Vagina (tissue), 2 donors: Measurements from ENCODE around the gene PHACTR3. TPM values are rescaled to one million over a fixed set of nuclear protein-coding genes. Genes with fewer than 3 reads are reported as not detected.

Experiments used
- DNase-seq, 2 donors: peaks; one replicate each; pipeline ENCODE4 v3.0.0-alpha.2; 2017; ENCODE audit errors: extremely low spot score in 2 of 2
- H3K27ac ChIP-seq: fragments of 200-600 bp; sonication (generic); one replicate; pipeline ENCODE4 v1.5.1; 2019
- H3K27me3 ChIP-seq: fragments of 200-600 bp; sonication (generic); one replicate; pipeline ENCODE4 v1.5.1; 2019
- H3K36me3 ChIP-seq, 2 donors: fragments of 200-600 bp; sonication (generic); one replicate each; pipeline ENCODE4 v1.5.1; 2017 to 2019
- H3K4me1 ChIP-seq: fragments of 200-600 bp; sonication (generic); one replicate; pipeline ENCODE4 v1.5.1; 2019
- H3K4me3 ChIP-seq, 2 donors: fragments of 200-600 bp; sonication (generic); 1 replicate in 1 of 2; 2 replicates in 1 of 2; pipeline ENCODE4 v1.5.1; 2016 to 2019
- H3K9me3 ChIP-seq: fragments of 200-600 bp; sonication (generic); one replicate; pipeline ENCODE4 v1.5.1; 2019
- CTCF ChIP-seq, 3 experiments: fragments of 450-650 bp in 2 of 3; fragments of 200-600 bp in 1 of 3; sonication (generic) in 1 of 3; IDR thresholded peaks; one replicate each; pipeline ENCODE4 v1.5.1; 2017 to 2019; ENCODE audit warnings: antibody characterized with exemption in 3 of 3, mild to moderate bottlenecking in 2 of 3, moderate library complexity in 2 of 3
- POLR2A ChIP-seq, 2 donors: fragments of 450-650 bp; IDR thresholded peaks; one replicate each; pipeline ENCODE4 v1.6.1; 2017; ENCODE audit warnings: antibody characterized with exemption in 2 of 2, mild to moderate bottlenecking in 2 of 2, moderate library complexity in 2 of 2
- POLR2AphosphoS5 ChIP-seq, 2 donors: sonication (generic); formaldehyde crosslinking; IDR thresholded peaks; one replicate each; pipeline ENCODE4 v1.9.0; 2017; ENCODE audit warnings: antibody characterized with exemption in 2 of 2, mild to moderate bottlenecking in 2 of 2, low read depth in 1 of 2; ENCODE audit not compliant: insufficient read depth in 1 of 2
- intact Hi-C: fragments of 100-400 bp; cut with DNase I; formaldehyde crosslinking; loops from one replicate; pipeline ENCODE4 v1.15.1; 2023
- total RNA-seq: library from RNA; depleted of rRNA; stranded (reverse); fragments of >200 nt; gene quantifications from one replicate; pipeline ENCODE4 v1.2.3, GENCODE V29; 2016

The PHACTR3 gene
- total RNA-seq, 1 donor from 2014 or later, result 8.3 TPM

DNA sequence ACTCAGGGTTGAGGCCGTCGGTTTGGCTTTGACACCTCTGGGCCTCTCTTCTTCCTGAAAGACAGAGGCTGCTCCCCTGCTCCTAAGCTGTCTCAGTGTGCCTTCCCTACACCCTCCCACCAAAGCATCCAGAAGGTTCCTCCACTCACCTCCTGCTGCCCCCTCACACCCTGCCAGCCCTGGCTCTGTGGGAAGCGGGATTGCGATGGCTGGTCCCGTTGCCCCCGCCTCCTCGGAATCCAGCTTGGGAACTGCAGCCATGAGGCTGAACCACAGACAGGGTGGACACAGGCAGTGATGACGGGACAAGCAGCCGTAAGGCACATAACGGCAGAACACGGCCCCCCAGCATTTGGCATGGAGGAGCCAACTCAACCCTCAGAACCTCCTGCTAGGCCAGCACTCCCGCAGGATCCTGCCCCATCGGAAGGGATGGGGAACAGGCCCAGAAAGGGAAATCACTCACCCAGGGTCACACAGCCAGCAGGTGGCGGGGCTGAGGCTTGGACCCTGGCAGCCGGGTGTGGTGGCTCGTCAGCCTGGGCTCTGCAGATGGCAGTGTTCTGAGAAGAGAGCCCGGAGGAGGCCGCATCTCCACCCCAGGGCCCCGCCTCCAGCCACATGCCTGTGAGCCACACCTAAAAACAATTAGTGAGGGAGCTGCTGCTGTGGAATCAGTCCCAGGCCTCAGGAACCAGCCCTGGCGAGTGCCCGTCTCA is 139.6 kb downstream of the PHACTR3 start:
- no peak for TF ChIP-seq POLR2A (IDR thresholded peaks at IDR 0.05)
- no peak for TF ChIP-seq CTCF (IDR thresholded peaks at IDR 0.05)
- TF ChIP-seq POLR2AphosphoS5 (IDR thresholded peaks at IDR 0.05; ENCODE audit: insufficient read depth in 1 of 2, low read depth in 1 of 2), result no peak
- Histone ChIP-seq H3K36me3 (no peaks in the 10 kb centered on the region), H3K27ac (no peak overlapping the region), H3K9me3 (no peaks in the 10 kb centered on the region), H3K4me3 (no peak overlapping the region), H3K27me3 (no peaks in the 10 kb centered on the region), H3K4me1 (peaks cover 3% of the 10 kb centered on the region)
- DNase-seq, result no peak
- intact Hi-C loops, result loop anchor here (10.0 kb wide), 1 partner anchor 169 kb away; no protein-coding TSS in a partner anchor

- Histone ChIP-seq H3K4me1 (peaks cover 12% of the 10 kb centered on the region), H3K4me3 (no peak overlapping the region), H3K9me3 (no peaks in the 10 kb centered on the region), H3K27ac (no peak overlapping the region), H3K36me3 (no peaks in the 10 kb centered on the region), H3K27me3 (no peaks in the 10 kb centered on the region)
- no peak for TF ChIP-seq CTCF (IDR thresholded peaks at IDR 0.05)
- no peak for TF ChIP-seq POLR2AphosphoS5 (IDR thresholded peaks at IDR 0.05; ENCODE audit: insufficient read depth in 1 of 2, low read depth in 1 of 2)
- TF ChIP-seq POLR2A (IDR thresholded peaks at IDR 0.05), result no peak
- DNase-seq, result no peak
- intact Hi-C loops, result loop anchor here (10.0 kb wide), 1 partner anchor 170 kb away; no protein-coding TSS in a partner anchor
Measured at GRCh38 chr20:59744756-59745155, 140.4 kb downstream of the PHACTR3 start.

DNA sequence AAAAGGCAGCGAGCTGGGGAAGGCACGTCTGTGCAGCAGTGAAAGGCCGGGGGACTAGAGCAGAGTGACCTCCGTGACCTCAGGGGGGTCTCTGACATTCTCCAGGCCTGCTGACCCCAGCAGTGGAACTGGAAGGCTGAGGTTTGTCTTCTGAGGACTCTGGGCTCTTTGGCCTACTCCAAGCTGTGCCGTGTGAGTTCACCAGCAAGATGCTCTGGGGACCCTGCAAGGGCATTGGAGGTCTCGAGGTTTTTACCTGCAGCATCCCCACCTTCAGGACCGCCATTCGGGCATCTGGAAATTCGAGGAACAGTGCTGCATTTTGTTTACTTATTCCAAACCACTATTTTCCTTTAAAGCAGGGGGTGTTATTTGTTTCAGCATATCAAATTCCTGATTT is 140.9 kb downstream of the PHACTR3 start:
- Histone ChIP-seq H3K9me3 (no peaks in the 10 kb centered on the region), H3K27ac (no peak overlapping the region), H3K4me3 (no peak overlapping the region), H3K27me3 (no peaks in the 10 kb centered on the region), H3K36me3 (no peaks in the 10 kb centered on the region), H3K4me1 (peaks cover 12% of the 10 kb centered on the region)
- DNase-seq, result no peak
- TF ChIP-seq POLR2A (IDR thresholded peaks at IDR 0.05), result no peak
- TF ChIP-seq POLR2AphosphoS5 (IDR thresholded peaks at IDR 0.05; ENCODE audit: insufficient read depth in 1 of 2, low read depth in 1 of 2), result no peak
- TF ChIP-seq CTCF (IDR thresholded peaks at IDR 0.05), result no peak
- intact Hi-C loops, result loop anchor here (10.0 kb wide), 1 partner anchor 170 kb away; no protein-coding TSS in a partner anchor

DNA sequence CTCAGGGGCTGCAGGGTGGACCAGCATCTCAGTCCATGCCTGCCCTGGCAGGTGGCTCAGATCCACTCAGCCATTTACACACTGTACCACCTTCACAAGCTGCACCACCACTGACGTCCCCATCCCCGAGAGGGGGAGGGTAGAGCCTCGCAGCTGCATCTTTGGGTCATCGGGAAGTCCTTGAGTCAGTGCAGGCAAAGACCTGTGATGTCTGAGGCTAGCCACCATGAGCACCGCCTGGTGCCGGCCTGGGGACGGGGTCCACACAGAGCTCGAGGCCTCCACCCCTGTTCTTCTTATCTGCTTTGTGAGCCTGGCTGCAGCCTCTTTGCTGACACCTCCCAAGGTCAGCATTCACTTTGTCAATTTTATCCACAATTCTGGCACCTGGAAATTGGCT is 141.4 kb downstream of the PHACTR3 start:
- no peaks in the 10 kb centered on the region for H3K27me3 ChIP-seq
- intact Hi-C loops, result loop anchor here (10.0 kb wide), 1 partner anchor 171 kb away; no protein-coding TSS in a partner anchor
- no peak overlapping the region for H3K4me3 ChIP-seq
- no peaks in the 10 kb centered on the region for H3K9me3 ChIP-seq
- no peak overlapping the region for H3K27ac ChIP-seq
- no peaks in the 10 kb centered on the region for H3K36me3 ChIP-seq
- TF ChIP-seq POLR2AphosphoS5 (IDR thresholded peaks at IDR 0.05; ENCODE audit: insufficient read depth in 1 of 2, low read depth in 1 of 2) (no peak), POLR2A (IDR thresholded peaks at IDR 0.05) (no peak), CTCF (IDR thresholded peaks at IDR 0.05) (no peak)
- no peak for DNase-seq
- H3K4me1 ChIP-seq, result peaks cover 12% of the 10 kb centered on the region

DNA sequence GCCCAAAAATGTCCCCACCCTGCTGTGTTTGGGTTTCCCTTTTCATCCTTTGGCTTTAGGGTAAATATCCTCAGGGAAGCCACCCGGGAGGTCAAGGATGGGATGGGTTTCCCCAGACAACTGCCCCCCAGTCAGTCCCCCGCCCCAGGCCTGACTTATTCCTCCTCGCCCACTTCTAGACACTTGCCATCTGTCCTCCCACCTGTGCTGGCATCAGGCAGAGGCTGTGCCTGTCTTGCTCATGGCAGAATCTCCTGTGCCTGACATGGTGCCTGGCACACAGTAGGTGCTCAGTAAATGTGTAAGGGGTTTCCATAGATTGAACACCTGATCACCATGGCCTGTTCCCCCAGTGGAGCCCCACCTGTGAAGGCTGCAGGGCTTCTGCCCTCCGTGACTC is 141.8 kb downstream of the PHACTR3 start:
- H3K9me3 ChIP-seq, result no peaks in the 10 kb centered on the region
- no peak overlapping the region for H3K27ac ChIP-seq
- no peak for DNase-seq
- intact Hi-C loops, result loop anchor here (10.0 kb wide), 1 partner anchor 171 kb away; no protein-coding TSS in a partner anchor
- no peak overlapping the region for H3K4me3 ChIP-seq
- H3K27me3 ChIP-seq, result no peaks in the 10 kb centered on the region
- no peaks in the 10 kb centered on the region for H3K36me3 ChIP-seq
- H3K4me1 ChIP-seq, result peaks cover 12% of the 10 kb centered on the region
- no peak for TF ChIP-seq CTCF (IDR thresholded peaks at IDR 0.05)
- TF ChIP-seq POLR2A (IDR thresholded peaks at IDR 0.05), result no peak
- no peak for TF ChIP-seq POLR2AphosphoS5 (IDR thresholded peaks at IDR 0.05; ENCODE audit: insufficient read depth in 1 of 2, low read depth in 1 of 2)
